ENCODE results near the gene ARFIP2. TPM values are rescaled to one million over a fixed set of nuclear protein-coding genes. Genes with fewer than 3 reads are reported as not detected.
A peak's percentile ranks its signal among the peaks of the same experiment; 100 is the strongest.

ARFIP2 gene
- total RNA-seq, 1 donor from 2014 or later, result 41.5 TPM

DNA sequence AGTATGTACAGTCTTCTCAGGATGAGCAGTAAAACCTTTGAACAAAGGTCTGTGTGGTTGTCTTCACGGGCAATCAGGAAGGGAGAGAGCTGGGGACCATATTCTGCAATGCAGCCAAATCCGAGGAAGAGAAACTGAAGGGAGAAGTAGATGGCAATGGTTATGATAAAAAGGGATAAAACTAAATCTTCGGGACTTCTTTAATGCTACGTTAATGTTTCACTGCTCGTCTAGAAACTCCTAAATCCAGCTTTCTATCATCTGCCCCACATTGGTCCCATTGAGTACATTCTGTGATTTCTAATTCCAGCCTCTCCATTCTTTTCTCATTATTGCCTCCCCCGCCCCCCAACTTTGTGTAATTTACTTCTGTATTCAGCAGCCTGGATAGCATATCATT, 1.9 kb upstream of the ARFIP2 start:
- no peak for DNase-seq (ENCODE audit: low spot score)

DNA sequence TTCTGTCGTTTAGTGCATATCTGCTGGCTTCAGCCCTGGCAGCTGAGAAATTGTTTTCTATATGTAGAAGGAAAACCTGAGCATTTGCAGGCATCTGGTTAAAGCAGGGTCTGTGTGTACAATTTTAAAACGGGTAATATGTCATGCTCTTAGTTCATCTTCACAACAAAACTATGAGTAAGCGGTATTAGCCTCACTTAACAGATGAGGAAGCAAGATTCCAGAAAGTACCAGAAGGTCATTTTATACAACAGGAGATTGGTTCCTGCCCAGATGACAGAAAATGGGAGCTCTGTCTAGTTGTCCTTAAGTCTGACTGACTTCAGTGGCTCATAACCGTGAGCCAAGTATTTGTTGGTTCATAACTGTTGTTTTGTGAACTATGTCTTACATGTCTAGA, 1.3 kb upstream of the ARFIP2 start:
- no peak for DNase-seq (ENCODE audit: low spot score)

- DNase-seq (ENCODE audit: low spot score), result no peak
Measured at GRCh38 chr11:6481924-6482275, 769 bp upstream of the ARFIP2 start.

DNA sequence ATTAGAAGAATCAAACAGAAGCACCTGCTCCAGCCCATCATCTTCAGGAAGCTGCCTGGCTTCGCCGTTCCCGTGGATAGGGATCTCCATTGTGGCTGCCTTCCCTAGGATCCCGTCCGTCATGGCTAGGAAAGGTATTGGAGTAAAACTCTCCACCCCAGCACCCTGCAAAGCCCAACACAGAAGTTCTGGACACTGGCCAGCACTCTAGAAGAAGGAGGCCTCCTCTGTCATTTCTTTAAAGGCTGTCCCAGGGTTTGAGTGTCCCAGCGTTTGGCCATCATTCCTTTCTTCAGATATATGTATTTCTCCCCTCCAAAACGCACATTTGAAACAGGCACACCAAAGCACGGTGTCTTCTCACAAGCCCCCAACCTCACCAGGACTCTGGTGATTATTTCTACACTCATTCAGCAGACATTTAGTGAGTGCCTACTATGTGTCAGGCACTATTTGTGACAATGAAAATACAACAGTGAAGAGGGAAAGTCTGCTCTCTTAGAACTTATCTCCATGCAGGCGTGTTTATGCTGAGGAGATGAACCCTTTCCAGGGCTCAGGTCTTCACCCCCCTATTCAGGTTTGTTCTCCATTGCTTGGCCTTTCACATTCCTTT, 724 bp downstream of the ARFIP2 start:
- no peak for DNase-seq (ENCODE audit: low spot score)

GRCh38 chr11:6476571-6476970, 4.6 kb downstream of the ARFIP2 start:
- no peak for DNase-seq (ENCODE audit: low spot score)

DNA sequence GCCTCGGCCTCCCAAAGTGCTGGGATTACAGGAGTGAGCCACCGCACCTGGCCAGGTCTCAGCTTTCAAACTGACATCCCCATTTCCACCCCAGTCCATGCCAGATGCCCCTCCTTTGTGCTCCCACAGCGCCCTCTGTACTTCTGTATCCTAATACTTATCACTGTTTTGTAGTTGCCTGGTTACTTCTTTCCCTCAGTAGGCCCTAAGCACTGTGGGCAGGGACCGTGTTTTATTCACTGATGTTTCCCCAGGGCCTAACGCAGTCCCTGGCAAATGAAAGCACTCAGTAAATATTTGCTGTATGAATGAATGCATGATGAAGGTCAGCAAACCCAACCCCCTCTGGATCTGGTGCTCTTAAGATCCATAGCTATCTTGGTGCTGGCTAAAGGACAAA, 5.2 kb downstream of the ARFIP2 start:
- DNase-seq (ENCODE audit: low spot score), result no peak

GRCh38 chr11:6474806-6475500, 6.2 kb downstream of the ARFIP2 start:
- DNase-seq (ENCODE audit: low spot score), result no peak

DNA sequence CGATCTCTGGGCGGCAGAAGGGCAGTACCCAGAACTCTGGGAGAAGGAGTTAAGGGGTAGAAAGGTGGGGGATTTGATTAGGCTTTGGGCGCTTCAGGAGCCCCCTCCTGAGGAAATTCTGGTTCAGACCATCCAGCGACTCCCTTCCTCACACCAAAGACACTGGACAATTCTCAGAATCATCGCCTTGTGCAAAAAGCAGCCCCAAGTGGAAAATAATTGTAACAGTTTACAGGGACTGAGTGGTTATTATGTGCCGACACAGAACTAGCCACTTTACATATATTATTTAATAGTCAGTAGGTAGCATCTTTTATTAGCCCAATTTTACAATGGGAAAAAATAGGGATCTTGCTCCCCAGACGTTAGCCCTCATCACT, 6.7 kb downstream of the ARFIP2 start:
- DNase-seq (ENCODE audit: low spot score), result no peak

DNA sequence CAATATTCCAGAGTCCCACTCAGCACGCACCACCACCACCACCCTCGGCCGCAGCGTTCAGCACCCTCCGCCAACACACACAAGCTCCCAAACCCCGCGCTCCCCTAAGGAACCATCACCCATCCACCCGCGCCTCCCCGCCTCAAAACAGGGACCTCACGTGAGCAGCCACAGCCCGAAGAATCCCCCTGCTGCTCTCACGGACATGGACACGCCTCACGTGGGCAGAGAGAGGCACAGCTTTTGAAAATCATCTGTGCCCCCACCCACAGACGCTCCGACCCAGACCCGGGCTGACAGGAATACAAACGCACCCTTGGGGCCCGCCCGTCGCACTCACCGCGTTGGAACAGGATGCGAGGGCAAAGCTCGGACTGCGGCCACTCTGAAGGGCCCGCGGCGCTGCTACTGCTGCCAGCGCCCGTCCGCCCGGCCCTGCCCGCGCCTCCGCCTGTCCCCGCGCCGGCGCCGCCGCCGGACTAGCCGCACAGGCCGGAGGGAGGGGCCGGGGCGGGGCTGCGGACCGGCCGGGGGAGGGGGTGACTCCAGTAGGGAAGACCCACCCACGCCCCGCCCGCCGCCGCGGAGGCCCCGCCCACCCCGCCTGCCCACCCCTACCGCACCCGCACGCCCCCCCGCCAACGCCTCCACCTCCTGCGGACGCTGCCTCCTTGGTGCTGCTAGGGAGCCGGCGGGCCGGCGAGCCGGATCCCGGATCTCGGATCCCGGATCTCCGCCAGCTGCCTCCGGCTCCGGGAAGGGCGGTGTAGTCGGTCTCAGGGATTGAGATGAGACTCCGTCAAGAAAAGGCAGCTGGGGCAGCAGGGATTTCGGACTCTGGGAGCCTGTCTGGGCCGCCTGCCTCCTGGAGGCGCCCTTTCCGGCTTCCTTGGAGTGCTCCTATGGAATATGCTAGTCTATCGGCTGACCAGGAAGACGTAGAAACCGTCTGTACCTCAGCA, 7.4 kb downstream of the ARFIP2 start, which contains the start of gene TRIM3:
Gene TRIM3, minus strand, starts transcription at position 491 of the 962 bp plus-strand sequence. CDS start 8,246 bp downstream, outside the sequence.
- peak; percentile 95 for DNase-seq (ENCODE audit: low spot score)

DNA sequence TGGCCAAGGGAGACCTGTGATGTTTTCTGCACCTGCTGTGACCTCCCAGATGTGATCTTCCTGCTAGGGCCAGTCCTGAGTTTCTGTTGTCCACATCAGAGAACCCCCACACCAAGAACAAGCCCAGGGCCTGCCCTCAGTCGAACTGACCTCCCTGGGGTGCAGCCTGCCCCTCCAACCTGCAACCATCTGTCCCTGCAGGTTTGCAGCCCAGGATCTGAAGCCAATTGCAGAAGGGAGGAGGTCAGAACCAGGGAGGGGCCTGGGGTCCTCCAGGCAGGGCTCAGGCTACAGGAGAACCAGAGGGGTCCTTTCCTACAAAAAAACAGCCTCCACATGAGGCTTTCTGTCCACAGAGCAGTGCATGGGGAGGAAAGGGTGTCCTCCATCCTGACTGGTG, 8.2 kb downstream of the ARFIP2 start:
- DNase-seq (ENCODE audit: low spot score), result no peak

DNA sequence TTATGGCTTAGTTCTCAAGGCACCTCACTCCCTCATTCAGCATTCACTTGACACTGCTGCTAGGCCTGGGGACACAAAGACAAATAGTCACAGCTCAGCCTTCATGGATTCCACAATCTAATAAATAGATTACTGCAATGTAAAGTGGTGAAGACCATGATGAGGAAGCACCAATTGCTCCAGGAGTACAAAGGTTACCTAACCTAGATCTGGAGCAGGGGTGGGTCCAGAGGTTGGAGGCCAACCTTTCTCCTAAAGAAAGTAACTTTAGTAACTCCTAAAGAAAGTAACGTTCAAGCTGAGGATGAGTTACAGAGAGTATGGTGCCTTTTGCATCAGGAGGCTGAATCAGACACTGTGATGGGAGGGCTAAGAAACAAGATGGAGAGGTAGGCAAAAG, 11.5 kb downstream of the ARFIP2 start:
- no peak for DNase-seq (ENCODE audit: low spot score)

GRCh38 chr11:6468712-6469495, 12.2 kb downstream of the ARFIP2 start:
- DNase-seq (ENCODE audit: low spot score), result peak; percentile 94

DNA sequence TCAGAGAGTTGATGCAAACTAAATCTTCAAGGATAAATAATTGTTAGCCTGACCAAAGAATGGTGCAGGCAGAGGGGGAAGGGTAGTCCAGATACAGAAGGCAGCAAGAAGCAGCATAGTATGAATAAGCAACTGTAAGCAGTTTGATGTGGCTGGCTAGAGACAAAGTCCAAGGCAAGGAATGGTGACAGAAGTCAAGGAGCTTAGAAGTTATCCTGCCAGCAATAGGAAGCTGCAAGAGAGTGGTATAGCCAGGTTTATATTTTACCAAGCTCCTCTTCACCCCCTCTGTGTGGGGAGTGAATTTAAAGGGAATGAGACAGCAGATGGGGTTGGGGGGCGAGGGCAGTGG, 22.1 kb downstream of the ARFIP2 start:
- no peak for DNase-seq (ENCODE audit: low spot score)

GRCh38 chr11:6458352-6459098, 22.6 kb downstream of the ARFIP2 start:
- no peak for DNase-seq (ENCODE audit: low spot score)

- peak; percentile 85 for DNase-seq (ENCODE audit: low spot score)
Measured at GRCh38 chr11:6457581-6458320, 23.4 kb downstream of the ARFIP2 start.

GRCh38 chr11:6456361-6457073, 24.6 kb downstream of the ARFIP2 start:
- DNase-seq (ENCODE audit: low spot score), result no peak

- DNase-seq (ENCODE audit: low spot score), result no peak
Measured at GRCh38 chr11:6455070-6455469, 26.1 kb downstream of the ARFIP2 start.

DNA sequence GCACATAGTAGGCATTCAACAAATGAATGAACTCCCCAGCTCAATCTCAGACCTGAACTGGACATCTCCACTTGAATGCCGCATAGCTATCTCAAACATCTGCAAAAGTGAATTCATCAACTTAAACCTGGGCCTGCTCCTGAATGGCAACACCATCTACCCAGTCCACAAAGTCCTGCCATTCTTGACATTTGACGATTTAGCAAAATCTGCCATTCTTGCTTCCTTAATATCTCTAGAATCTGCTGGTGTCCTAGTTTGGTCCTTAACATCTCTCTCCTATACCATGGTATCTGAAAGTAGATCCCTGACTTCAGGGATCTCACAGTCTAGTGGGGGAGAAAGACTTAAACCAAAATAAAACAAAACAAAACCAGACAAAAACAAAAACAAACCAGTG, 28.0 kb downstream of the ARFIP2 start:
- no peak for DNase-seq (ENCODE audit: low spot score)

DNA sequence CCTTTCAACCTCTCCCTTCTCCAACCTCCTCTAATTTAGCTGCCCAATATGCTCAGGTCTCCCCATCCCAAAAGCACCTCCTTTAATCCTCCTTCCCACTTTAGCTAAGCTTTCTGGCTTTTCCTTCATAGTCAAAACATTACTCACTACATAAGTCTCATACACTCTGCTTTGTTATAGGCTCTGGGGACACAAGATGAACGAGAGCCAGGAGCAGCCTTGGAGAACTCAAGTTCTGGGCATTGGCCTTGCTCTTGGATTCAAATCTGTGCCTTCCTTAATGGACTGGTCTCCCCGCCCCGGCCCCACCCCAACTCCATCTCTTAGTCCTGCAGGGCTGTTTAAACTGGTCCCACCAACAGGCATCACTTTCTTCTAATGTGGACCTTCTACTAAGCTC, 28.9 kb downstream of the ARFIP2 start:
- DNase-seq (ENCODE audit: low spot score), result no peak

Data from mesenteric fat pad (tissue), 1 donor.